Lower leg skin (tissue), 3 donors: ENCODE measurements around the gene INPP4A.

Source experiments
- POLR2A ChIP-seq, 2 donors: fragments of 450-650 bp; IDR thresholded peaks; one replicate each; pipeline ENCODE4 v1.6.1; 2016 to 2017; ENCODE audit warnings: antibody characterized with exemption in 2 of 2, mild to moderate bottlenecking in 1 of 2, moderate library complexity in 1 of 2
- TF ChIP-seq, protein P1 (sequence below), 3 donors: fragments of 450-650 bp; IDR thresholded peaks; one replicate each; pipeline ENCODE4 v1.5.1; 2016; ENCODE audit warnings: antibody characterized with exemption in 3 of 3, mild to moderate bottlenecking in 3 of 3, moderate library complexity in 2 of 3

DNA sequence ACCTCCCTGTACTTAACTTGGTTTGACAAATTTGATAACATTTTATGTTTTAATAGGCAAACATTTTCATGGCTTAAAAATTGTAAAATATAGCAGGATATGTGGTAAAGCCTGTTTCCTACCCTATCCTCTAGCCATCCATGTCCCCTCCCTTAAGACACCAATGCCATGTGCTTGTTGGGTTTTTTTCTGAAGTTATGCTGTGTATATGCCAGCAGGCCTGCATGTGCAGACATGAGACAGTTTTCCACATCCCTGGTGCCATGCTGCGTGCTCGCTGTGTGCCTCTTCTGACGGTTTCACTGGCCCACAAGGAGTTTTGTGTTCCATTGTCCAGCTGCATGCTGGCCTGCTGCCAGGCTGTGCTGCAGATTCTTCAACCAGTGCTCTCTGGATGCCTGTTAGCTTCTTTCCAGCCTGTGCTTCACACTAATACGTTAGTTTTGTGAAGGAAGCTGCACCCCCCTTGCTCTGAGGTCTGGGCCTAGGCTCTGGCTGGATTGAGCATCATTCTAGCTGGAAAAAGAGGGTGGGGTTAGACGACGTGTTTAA lies 16.9 kb downstream of the INPP4A start:
- TF ChIP-seq, protein P1, sequence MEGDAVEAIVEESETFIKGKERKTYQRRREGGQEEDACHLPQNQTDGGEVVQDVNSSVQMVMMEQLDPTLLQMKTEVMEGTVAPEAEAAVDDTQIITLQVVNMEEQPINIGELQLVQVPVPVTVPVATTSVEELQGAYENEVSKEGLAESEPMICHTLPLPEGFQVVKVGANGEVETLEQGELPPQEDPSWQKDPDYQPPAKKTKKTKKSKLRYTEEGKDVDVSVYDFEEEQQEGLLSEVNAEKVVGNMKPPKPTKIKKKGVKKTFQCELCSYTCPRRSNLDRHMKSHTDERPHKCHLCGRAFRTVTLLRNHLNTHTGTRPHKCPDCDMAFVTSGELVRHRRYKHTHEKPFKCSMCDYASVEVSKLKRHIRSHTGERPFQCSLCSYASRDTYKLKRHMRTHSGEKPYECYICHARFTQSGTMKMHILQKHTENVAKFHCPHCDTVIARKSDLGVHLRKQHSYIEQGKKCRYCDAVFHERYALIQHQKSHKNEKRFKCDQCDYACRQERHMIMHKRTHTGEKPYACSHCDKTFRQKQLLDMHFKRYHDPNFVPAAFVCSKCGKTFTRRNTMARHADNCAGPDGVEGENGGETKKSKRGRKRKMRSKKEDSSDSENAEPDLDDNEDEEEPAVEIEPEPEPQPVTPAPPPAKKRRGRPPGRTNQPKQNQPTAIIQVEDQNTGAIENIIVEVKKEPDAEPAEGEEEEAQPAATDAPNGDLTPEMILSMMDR (IDR thresholded peaks at IDR 0.05) = no peak
- no peak for TF ChIP-seq POLR2A (IDR thresholded peaks at IDR 0.05)
